IMR-90 (cell line): Measurements from ENCODE around the gene SASH1. TPM values are rescaled to one million over a fixed set of nuclear protein-coding genes. Genes with fewer than 3 reads are reported as not detected.

Experiments used
- ATAC-seq: fragments of 200-7000 bp; cut with Tn5 transposase; 2 replicates; pipeline ENCODE4 v1.9.1; 2020; ENCODE audit warnings: low read depth, mild to moderate bottlenecking, moderate library complexity
- BruUV-seq: library from RNA; stranded (reverse); fragments of 400-500 nt; replicated peaks from 2 replicates; lab custom pipeline; 2021; lab: Mats Ljungman, UMichigan
- CTCF ChIA-PET: fragments of 300-600 bp; formaldehyde crosslinking; extraction: SDS; loops from one replicate; lab custom pipeline; 2021; ENCODE audit warnings: antibody characterized with exemption; lab: Yijun Ruan, JAX
- POLR2A ChIA-PET: fragments of 300-600 bp; sonication (Branson Sonifier 250); formaldehyde crosslinking; loops from one replicate; lab custom pipeline; 2022; ENCODE audit warnings: antibody characterized with exemption; ENCODE audit not compliant: unreplicated experiment; lab: Charles Lee
- DNase-seq: peaks from one replicate; pipeline ENCODE4 v3.0.0; 2013
- H2AFZ ChIP-seq: replicated peaks from 2 replicates; pipeline ENCODE3; 2013; ENCODE audit warnings: low read length, mild to moderate bottlenecking; ENCODE audit not compliant: poor library complexity
- H2AK5ac ChIP-seq: 2 replicates; pipeline ENCODE4 v1.6.1; 2013; ENCODE audit warnings: low read depth, low read length, inconsistent platforms
- H2AK9ac ChIP-seq: replicated peaks from 2 replicates; pipeline ENCODE3; 2013; ENCODE audit warnings: mild to moderate bottlenecking, low read depth, low read length, moderate library complexity; ENCODE audit not compliant: poor library complexity
- H2BK120ac ChIP-seq: 2 replicates; pipeline ENCODE4 v1.6.1; 2013; ENCODE audit warnings: low read depth, low read length, inconsistent platforms
- H2BK15ac ChIP-seq: 3 replicates; pipeline ENCODE4 v1.6.1; 2013; ENCODE audit warnings: low read depth, low read length, inconsistent platforms
- H2BK20ac ChIP-seq: 2 replicates; pipeline ENCODE4 v1.6.1; 2013; ENCODE audit warnings: low read depth, mild to moderate bottlenecking, inconsistent platforms, low read length, moderate library complexity
- H2BK5ac ChIP-seq: 2 replicates; pipeline ENCODE4 v1.6.1; 2013; ENCODE audit warnings: mild to moderate bottlenecking, low read depth, low read length, inconsistent platforms; ENCODE audit not compliant: poor library complexity, severe bottlenecking
- H3K14ac ChIP-seq: replicated peaks from 2 replicates; pipeline ENCODE4 v1.6.1; 2013; ENCODE audit warnings: low read depth, low read length, inconsistent platforms
- H3K18ac ChIP-seq: 2 replicates; pipeline ENCODE4 v1.6.1; 2013; ENCODE audit warnings: low read depth, low read length, control low read depth
- H3K23ac ChIP-seq: 2 replicates; pipeline ENCODE4 v1.6.1; 2013; ENCODE audit warnings: low read depth, low read length, inconsistent platforms
- H3K27ac ChIP-seq: 2 replicates; pipeline ENCODE4 v1.5.1; 2013; ENCODE audit warnings: mild to moderate bottlenecking, control low read depth, low read length; ENCODE audit not compliant: insufficient read depth
- H3K27me3 ChIP-seq: 2 replicates; pipeline ENCODE4 v1.6.1; 2013; ENCODE audit warnings: low read length; ENCODE audit not compliant: control insufficient read depth, insufficient read depth
- H3K36me3 ChIP-seq: 2 replicates; pipeline ENCODE4 v1.6.1; 2013; ENCODE audit warnings: low read length, mixed read lengths; ENCODE audit not compliant: control insufficient read depth, insufficient read depth
- H3K4ac ChIP-seq: 2 replicates; pipeline ENCODE4 v1.6.1; 2013; ENCODE audit warnings: low read depth, low read length, inconsistent platforms
- H3K4me1 ChIP-seq: 2 replicates; pipeline ENCODE4 v1.6.1; 2013; ENCODE audit warnings: low read length, mixed read lengths; ENCODE audit not compliant: control insufficient read depth, insufficient read depth
- H3K4me2 ChIP-seq: 2 replicates; pipeline ENCODE4 v1.6.1; 2013; ENCODE audit warnings: low read depth, mild to moderate bottlenecking, control low read depth, low read length, moderate library complexity
- H3K4me3 ChIP-seq: 2 replicates; pipeline ENCODE4 v1.5.1; 2013; ENCODE audit warnings: low read depth, mild to moderate bottlenecking, control low read depth, low read length, moderate library complexity; ENCODE audit not compliant: insufficient read depth
- H3K56ac ChIP-seq: 2 replicates; pipeline ENCODE4 v1.6.1; 2013; ENCODE audit warnings: low read length, inconsistent platforms; ENCODE audit not compliant: insufficient read depth; ENCODE audit errors: extremely low read depth
- H3K79me1 ChIP-seq, 2 experiments: 2 replicates each; pipeline ENCODE4 v1.6.1; 2013; ENCODE audit warnings: low read length in 2 of 2, inconsistent platforms in 1 of 2, low read depth in 1 of 2
- H3K9ac ChIP-seq: 2 replicates; pipeline ENCODE4 v1.6.1; 2013; ENCODE audit warnings: low read depth, low read length, control low read depth
- H3K9me1 ChIP-seq: 2 replicates; pipeline ENCODE4 v1.6.1; 2013; ENCODE audit warnings: low read length, inconsistent platforms; ENCODE audit not compliant: insufficient read depth
- H3K9me3 ChIP-seq: 2 replicates; pipeline ENCODE4 v1.6.1; 2013; ENCODE audit warnings: low read length; ENCODE audit not compliant: control insufficient read depth, insufficient read depth
- H4K20me1 ChIP-seq: 2 replicates; pipeline ENCODE4 v1.6.1; 2013; ENCODE audit warnings: low read length, inconsistent platforms; ENCODE audit not compliant: insufficient read depth
- H4K5ac ChIP-seq: 2 replicates; pipeline ENCODE4 v1.6.1; 2013; ENCODE audit warnings: mild to moderate bottlenecking, low read depth, low read length, control low read depth
- H4K8ac ChIP-seq, 2 experiments: 2 replicates each; pipeline ENCODE4 v1.6.1; 2013; ENCODE audit warnings: low read depth in 2 of 2, low read length in 2 of 2, control low read depth in 1 of 2, inconsistent platforms in 1 of 2
- H4K91ac ChIP-seq: 2 replicates; pipeline ENCODE4 v1.6.1; 2013; ENCODE audit warnings: low read depth, low read length, inconsistent platforms; ENCODE audit not compliant: insufficient read depth
- BHLHE40 ChIP-seq: fragments of 150-350 bp; IDR thresholded peaks from 2 replicates; pipeline ENCODE4 v1.6.1; 2016; ENCODE audit warnings: mild to moderate bottlenecking, low read depth, low read length
- CEBPB ChIP-seq: IDR thresholded peaks from 2 replicates; pipeline ENCODE4 v1.6.1; 2012; ENCODE audit warnings: low read depth, low read length, improper control_type of control experiment
- FOS ChIP-seq: fragments of 150-350 bp; IDR thresholded peaks from 2 replicates; pipeline ENCODE4 v1.6.1; 2016; ENCODE audit warnings: low read depth, low read length
- MAFK ChIP-seq: IDR thresholded peaks from 2 replicates; pipeline ENCODE4 v1.6.1; 2012; ENCODE audit warnings: low read depth, low read length, improper control_type of control experiment
- MAZ ChIP-seq: IDR thresholded peaks from 2 replicates; pipeline ENCODE4 v1.6.1; 2012; ENCODE audit warnings: low read depth, mild to moderate bottlenecking, low read length, improper control_type of control experiment, moderate library complexity, borderline replicate concordance
- NFE2L2 ChIP-seq: fragments of 150-350 bp; IDR thresholded peaks from 2 replicates; pipeline ENCODE4 v1.6.1; 2016; ENCODE audit warnings: low read depth, mild to moderate bottlenecking, low read length
- POLR2A ChIP-seq: IDR thresholded peaks from 2 replicates; pipeline ENCODE4 v1.6.1; 2012; ENCODE audit warnings: mild to moderate bottlenecking, low read depth, low read length
- SMC3 ChIP-seq: fragments of 150-350 bp; IDR thresholded peaks from 2 replicates; pipeline ENCODE4 v1.6.1; 2016; ENCODE audit warnings: low read depth, mild to moderate bottlenecking, antibody characterized with exemption, low read length, moderate library complexity
- WGBS, 2 experiments: methylation state at CpG; one replicate each; pipeline versions ENCODE4 v1.1.5 to v1.1.7; 2013; ENCODE audit warnings: missing lambda C conversion rate in 2 of 2; ENCODE audit not compliant: insufficient read length in 1 of 2; ENCODE audit errors: extremely low coverage in 2 of 2; 5-methylcytosine and 5-hydroxymethylcytosine counted together
- dilution Hi-C: fragments of 300-500 bp; cut with HindIII; formaldehyde crosslinking; loops from one replicate; pipeline ENCODE4 v1.14.3; 2018; ENCODE audit warnings: low sequenced_read_pairs; ENCODE audit not compliant: unreplicated experiment
- in situ Hi-C: fragments of 300-500 bp; cut with MboI; formaldehyde crosslinking; loops from 3 replicates; pipeline ENCODE4 v1.14.3; 2019; ENCODE audit warnings: low sequenced_read_pairs, inconsistent platforms, mixed read lengths
- intact Hi-C: fragments of 100-400 bp; cut with micrococcal nuclease; formaldehyde crosslinking; loops from 2 replicates; pipeline ENCODE4 v1.10.0; 2022
- polyA plus RNA-seq, 3 experiments: library from polyadenylated mRNA; depleted of rRNA; stranded (reverse); fragments of >200 nt; gene quantifications; 2 replicates each; pipeline ENCODE4 v1.2.3, GENCODE V29; 2012; ENCODE audit warnings: low replicate concordance in 1 of 3
- total RNA-seq: library from RNA; depleted of rRNA; stranded (reverse); fragments of >200 nt; gene quantifications from 2 replicates; pipeline ENCODE4 v1.2.3, GENCODE V29; 2012
- TF ChIP-seq, protein P1 (sequence below): fragments of 150-350 bp; IDR thresholded peaks from 2 replicates; pipeline ENCODE4 v1.6.1; 2016; ENCODE audit warnings: low read depth, mild to moderate bottlenecking, low read length, moderate library complexity, borderline replicate concordance
- TF ChIP-seq, protein P2 (sequence below): conservative IDR thresholded peaks from 2 replicates; pipeline ENCODE4 v1.5.1; 2012; ENCODE audit warnings: mild to moderate bottlenecking, low read depth, low read length, improper control_type of control experiment

SASH1 gene
- total and polyA plus RNA-seq, 2 of the 4 experiments (the other 2 are of a cell fraction), result 11.6 to 16.5 TPM

DNA sequence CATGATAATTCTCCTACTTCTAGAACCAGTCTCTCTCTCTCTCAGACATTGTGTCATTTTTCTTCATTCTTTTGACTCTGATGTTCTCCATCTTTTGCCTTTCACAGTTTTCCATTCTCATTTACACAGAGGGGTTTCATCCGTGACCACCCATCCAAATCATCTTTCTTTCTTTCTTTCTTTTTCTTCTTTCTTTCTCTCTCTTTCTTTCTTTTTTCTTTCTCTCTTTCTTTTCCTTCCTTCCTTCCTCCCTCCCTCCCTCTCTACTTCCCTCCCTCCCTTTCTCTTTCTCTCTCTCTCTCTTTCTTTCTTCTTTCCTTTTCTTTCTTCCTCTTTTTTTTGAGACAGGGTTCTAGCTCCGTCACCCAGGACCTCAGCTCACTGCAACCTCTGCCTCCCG, 19.9 kb upstream of the SASH1 start:
- H2AK5ac ChIP-seq, result peak overlapping the region; percentile 69; the same call in 1 of the 2 replicates
- H3K9me1 ChIP-seq, result peaks cover 7% of the 10 kb centered on the region
- intact Hi-C loops, result no loop called here
- WGBS, 2 experiments, result no CpG with 5 or more reads among the region's 3 CpGs
- in situ Hi-C loops, result no loop called here
- no peak overlapping the region for H4K5ac ChIP-seq
- no peak overlapping the region for H2AK9ac ChIP-seq
- H3K23ac ChIP-seq, result peak overlapping the region; percentile 33; the same call in 1 of the 2 replicates
- ChIA-PET POLR2A (no interaction called here), CTCF (interaction anchor here (0.7 kb wide), 1 partner anchor 118 kb away, joined by 3 read pairs; no protein-coding TSS in a partner anchor)
- peaks cover 12% of the 10 kb centered on the region for H3K4me1 ChIP-seq
- ATAC-seq, result no peak
- no peak overlapping the region for H3K14ac ChIP-seq
- H4K91ac ChIP-seq, result no peak overlapping the region
- H3K36me3 ChIP-seq, result no peaks in the 10 kb centered on the region
- H3K4me3 ChIP-seq, result no peak overlapping the region
- no peaks in the 10 kb centered on the region for H4K20me1 ChIP-seq
- H3K4me2 ChIP-seq, result no peak overlapping the region
- no peak overlapping the region for H2AFZ ChIP-seq
- no peak overlapping the region for H2BK120ac ChIP-seq
- no TSS peak for BruUV-seq
- no peak overlapping the region for H3K27ac ChIP-seq
- no peaks in the 10 kb centered on the region for H3K9me3 ChIP-seq
- TF ChIP-seq POLR2A (no peak), MAFK (no peak), SMC3 (no peak), CEBPB (no peak), FOS (no peak), NFE2L2 (no peak), MAZ (no peak), BHLHE40 (no peak)
- TF ChIP-seq, protein P1, sequence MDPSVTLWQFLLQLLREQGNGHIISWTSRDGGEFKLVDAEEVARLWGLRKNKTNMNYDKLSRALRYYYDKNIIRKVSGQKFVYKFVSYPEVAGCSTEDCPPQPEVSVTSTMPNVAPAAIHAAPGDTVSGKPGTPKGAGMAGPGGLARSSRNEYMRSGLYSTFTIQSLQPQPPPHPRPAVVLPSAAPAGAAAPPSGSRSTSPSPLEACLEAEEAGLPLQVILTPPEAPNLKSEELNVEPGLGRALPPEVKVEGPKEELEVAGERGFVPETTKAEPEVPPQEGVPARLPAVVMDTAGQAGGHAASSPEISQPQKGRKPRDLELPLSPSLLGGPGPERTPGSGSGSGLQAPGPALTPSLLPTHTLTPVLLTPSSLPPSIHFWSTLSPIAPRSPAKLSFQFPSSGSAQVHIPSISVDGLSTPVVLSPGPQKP, result no peak
- TF ChIP-seq, protein P2, sequence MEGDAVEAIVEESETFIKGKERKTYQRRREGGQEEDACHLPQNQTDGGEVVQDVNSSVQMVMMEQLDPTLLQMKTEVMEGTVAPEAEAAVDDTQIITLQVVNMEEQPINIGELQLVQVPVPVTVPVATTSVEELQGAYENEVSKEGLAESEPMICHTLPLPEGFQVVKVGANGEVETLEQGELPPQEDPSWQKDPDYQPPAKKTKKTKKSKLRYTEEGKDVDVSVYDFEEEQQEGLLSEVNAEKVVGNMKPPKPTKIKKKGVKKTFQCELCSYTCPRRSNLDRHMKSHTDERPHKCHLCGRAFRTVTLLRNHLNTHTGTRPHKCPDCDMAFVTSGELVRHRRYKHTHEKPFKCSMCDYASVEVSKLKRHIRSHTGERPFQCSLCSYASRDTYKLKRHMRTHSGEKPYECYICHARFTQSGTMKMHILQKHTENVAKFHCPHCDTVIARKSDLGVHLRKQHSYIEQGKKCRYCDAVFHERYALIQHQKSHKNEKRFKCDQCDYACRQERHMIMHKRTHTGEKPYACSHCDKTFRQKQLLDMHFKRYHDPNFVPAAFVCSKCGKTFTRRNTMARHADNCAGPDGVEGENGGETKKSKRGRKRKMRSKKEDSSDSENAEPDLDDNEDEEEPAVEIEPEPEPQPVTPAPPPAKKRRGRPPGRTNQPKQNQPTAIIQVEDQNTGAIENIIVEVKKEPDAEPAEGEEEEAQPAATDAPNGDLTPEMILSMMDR, result no peak
- no peak overlapping the region for H2BK20ac ChIP-seq
- no peak for DNase-seq
- H3K4ac ChIP-seq, result peak overlapping the region; percentile 56; the same call in 1 of the 2 replicates
- no peak overlapping the region for H2BK5ac ChIP-seq
- no peaks in the 10 kb centered on the region for H3K27me3 ChIP-seq
- peaks cover 0 to 17% of the 10 kb centered on the region in 2 experiments; a peak in 1 of 4 replicates for H3K79me1 ChIP-seq
- no peak overlapping the region for H3K9ac ChIP-seq
- H4K8ac ChIP-seq, result no peak overlapping the region
- no peak overlapping the region for H3K18ac ChIP-seq
- H3K56ac ChIP-seq, result no peak overlapping the region
- H2BK15ac ChIP-seq, result 0 out of 3 replicates have a peak overlapping the region, but pooled peaks have one; percentile 56
- dilution Hi-C loops, result no loop called here
